K562 (cell line): ENCODE results near the gene ADGRG1. TPM values are rescaled to one million over a fixed set of nuclear protein-coding genes. Genes with fewer than 3 reads are reported as not detected.

Experiments used
- BRD9 ChIP-seq: fragments of 450-650 bp; IDR thresholded peaks from 2 replicates; pipeline ENCODE4 v1.6.1; 2018; ENCODE audit warnings: low read depth; ENCODE audit not compliant: partially characterized antibody
- CC2D1A ChIP-seq: fragments of 450-650 bp; IDR thresholded peaks from 2 replicates; pipeline ENCODE4 v1.6.1; 2017; ENCODE audit warnings: mild to moderate bottlenecking
- MED1 ChIP-seq: sonication (generic); formaldehyde crosslinking; IDR thresholded peaks from 2 replicates; pipeline ENCODE4 v1.8.1; 2023; ENCODE audit warnings: missing genetic modification reagents, borderline replicate concordance
- TBL1XR1 ChIP-seq, 2 experiments: IDR thresholded peaks; 2 replicates each; pipeline ENCODE4 v1.6.1; 2012; ENCODE audit warnings: improper control_type of control experiment in 2 of 2, low read length in 2 of 2, mild to moderate bottlenecking in 1 of 2
- ZNF282 ChIP-seq: sonication (generic); formaldehyde crosslinking; IDR thresholded peaks from 2 replicates; pipeline ENCODE4 v1.8.1; 2023; ENCODE audit warnings: missing genetic modification reagents
- ZNF395 ChIP-seq: fragments of 200-800 bp; sonication (Bioruptor generic); IDR thresholded peaks from 2 replicates; pipeline ENCODE4 v1.6.1; 2017; ENCODE audit warnings: missing genetic modification characterization, missing compliant biosample characterization
- polyA plus RNA-seq, 8 experiments: library from polyadenylated mRNA; depleted of rRNA in 4 of 8; stranded (reverse) in 5 of 8; unstranded in 3 of 8; fragments of >200 nt; fragmentation: Nextera tagmentation in 2 of 8; fragmentation: Illumina TruSeq in 1 of 8; extraction: Ambion mirVana in 2 of 8; extraction: Trizol in 1 of 8; gene quantifications; 2 replicates each; pipeline versions ENCODE4 v1.2.1 to v1.2.3, GENCODE V29; 2011 to 2014; ENCODE audit warnings: inconsistent platforms in 1 of 8, missing spikeins in 1 of 8
- total RNA-seq, 7 experiments: library from RNA; depleted of rRNA in 6 of 7; stranded (reverse); fragments of >200 nt in 6 of 7; fragmentation: Illumina TruSeq in 2 of 7; extraction: Trizol in 2 of 7; gene quantifications; 2 replicates each; pipeline versions ENCODE4 v1.2.1 to v1.2.3, GENCODE V29; 2011 to 2021; ENCODE audit warnings: low replicate concordance in 1 of 7
- TF ChIP-seq, protein P1 (sequence below): sonication (generic); formaldehyde crosslinking; IDR thresholded peaks from 2 replicates; pipeline ENCODE4 v1.8.0; 2022; ENCODE audit warnings: mild to moderate bottlenecking, missing genetic modification reagents
- TF ChIP-seq, protein P2 (sequence below), 2 experiments: IDR thresholded peaks; 2 replicates each; pipeline ENCODE4 v1.6.1; 2011; ENCODE audit warnings: borderline replicate concordance in 1 of 2, control low read depth in 1 of 2, low read depth in 1 of 2, low read length in 1 of 2, mild to moderate bottlenecking in 1 of 2, mixed read lengths in 1 of 2, moderate library complexity in 1 of 2; ENCODE audit not compliant: insufficient read depth in 1 of 2, insufficient read length in 1 of 2, poor library complexity in 1 of 2, severe bottlenecking in 1 of 2; ENCODE audit errors: extremely low read depth in 1 of 2

Gene ADGRG1
- total and polyA plus RNA-seq, 9 of the 15 experiments (the other 6 are each of a cell fraction or from before 2014, with no cell fraction given), result 0.04 to 0.31 (median 0.16) TPM; not detected in 6

DNA sequence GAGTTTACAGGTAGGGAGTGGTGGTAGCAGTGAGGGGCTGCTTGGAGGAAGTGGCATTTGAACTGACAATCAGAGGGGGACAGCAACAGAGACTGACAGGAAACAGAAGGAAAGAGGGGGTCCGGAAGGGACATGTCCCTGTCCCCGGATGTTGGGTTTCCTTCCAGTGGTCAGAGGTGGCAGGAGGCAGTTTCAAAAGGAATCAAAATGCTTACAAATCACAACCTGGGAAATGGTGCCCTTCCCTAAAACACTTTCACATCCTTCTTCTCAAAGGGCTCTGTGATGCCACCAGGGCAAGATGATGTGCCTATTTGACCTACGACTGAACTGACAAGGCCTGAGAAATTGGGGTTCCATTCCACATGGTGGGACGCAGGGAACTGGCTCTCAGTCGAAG lies 19.7 kb downstream of the ADGRG1 start (continued):
- TF ChIP-seq, protein P1, sequence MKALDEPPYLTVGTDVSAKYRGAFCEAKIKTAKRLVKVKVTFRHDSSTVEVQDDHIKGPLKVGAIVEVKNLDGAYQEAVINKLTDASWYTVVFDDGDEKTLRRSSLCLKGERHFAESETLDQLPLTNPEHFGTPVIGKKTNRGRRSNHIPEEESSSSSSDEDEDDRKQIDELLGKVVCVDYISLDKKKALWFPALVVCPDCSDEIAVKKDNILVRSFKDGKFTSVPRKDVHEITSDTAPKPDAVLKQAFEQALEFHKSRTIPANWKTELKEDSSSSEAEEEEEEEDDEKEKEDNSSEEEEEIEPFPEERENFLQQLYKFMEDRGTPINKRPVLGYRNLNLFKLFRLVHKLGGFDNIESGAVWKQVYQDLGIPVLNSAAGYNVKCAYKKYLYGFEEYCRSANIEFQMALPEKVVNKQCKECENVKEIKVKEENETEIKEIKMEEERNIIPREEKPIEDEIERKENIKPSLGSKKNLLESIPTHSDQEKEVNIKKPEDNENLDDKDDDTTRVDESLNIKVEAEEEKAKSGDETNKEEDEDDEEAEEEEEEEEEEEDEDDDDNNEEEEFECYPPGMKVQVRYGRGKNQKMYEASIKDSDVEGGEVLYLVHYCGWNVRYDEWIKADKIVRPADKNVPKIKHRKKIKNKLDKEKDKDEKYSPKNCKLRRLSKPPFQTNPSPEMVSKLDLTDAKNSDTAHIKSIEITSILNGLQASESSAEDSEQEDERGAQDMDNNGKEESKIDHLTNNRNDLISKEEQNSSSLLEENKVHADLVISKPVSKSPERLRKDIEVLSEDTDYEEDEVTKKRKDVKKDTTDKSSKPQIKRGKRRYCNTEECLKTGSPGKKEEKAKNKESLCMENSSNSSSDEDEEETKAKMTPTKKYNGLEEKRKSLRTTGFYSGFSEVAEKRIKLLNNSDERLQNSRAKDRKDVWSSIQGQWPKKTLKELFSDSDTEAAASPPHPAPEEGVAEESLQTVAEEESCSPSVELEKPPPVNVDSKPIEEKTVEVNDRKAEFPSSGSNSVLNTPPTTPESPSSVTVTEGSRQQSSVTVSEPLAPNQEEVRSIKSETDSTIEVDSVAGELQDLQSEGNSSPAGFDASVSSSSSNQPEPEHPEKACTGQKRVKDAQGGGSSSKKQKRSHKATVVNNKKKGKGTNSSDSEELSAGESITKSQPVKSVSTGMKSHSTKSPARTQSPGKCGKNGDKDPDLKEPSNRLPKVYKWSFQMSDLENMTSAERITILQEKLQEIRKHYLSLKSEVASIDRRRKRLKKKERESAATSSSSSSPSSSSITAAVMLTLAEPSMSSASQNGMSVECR (CRISPR knock-in tag), result no peak
- TF ChIP-seq CC2D1A (no peak), MED1 (no peak), ZNF282 (CRISPR knock-in tag) (no peak), BRD9 (no peak), ZNF395 (CRISPR knock-in tag) (no peak), TBL1XR1 (IDR thresholded peaks at IDR 0.05; ENCODE audit: low read length in 2 of 2) (no peak)
- TF ChIP-seq, protein P2, sequence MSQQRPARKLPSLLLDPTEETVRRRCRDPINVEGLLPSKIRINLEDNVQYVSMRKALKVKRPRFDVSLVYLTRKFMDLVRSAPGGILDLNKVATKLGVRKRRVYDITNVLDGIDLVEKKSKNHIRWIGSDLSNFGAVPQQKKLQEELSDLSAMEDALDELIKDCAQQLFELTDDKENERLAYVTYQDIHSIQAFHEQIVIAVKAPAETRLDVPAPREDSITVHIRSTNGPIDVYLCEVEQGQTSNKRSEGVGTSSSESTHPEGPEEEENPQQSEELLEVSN (IDR thresholded peaks at IDR 0.05; ENCODE audit: borderline replicate concordance in 1 of 2, extremely low read depth in 1 of 2, insufficient read depth in 1 of 2, insufficient read length in 1 of 2, low read depth in 1 of 2, low read length in 1 of 2, poor library complexity in 1 of 2, severe bottlenecking in 1 of 2), result no peak
